Uterus (tissue), 2 donors: ENCODE data around the gene IFNB1.

ENCODE experiments used
- CTCF ChIP-seq, 4 experiments: fragments of 200-600 bp in 2 of 4; fragments of 450-650 bp in 2 of 4; sonication (generic) in 2 of 4; IDR thresholded peaks; one replicate each; pipeline ENCODE4 v1.5.1; 2016 to 2019; ENCODE audit warnings: antibody characterized with exemption in 4 of 4, mild to moderate bottlenecking in 2 of 4, moderate library complexity in 1 of 4
- POLR2A ChIP-seq, 2 donors: fragments of 450-650 bp; IDR thresholded peaks; one replicate each; pipeline ENCODE4 v1.6.1; 2016; ENCODE audit warnings: antibody characterized with exemption in 2 of 2, mild to moderate bottlenecking in 1 of 2, moderate library complexity in 1 of 2

GRCh38 chr9:21097817-21098216 is 20.1 kb upstream of the IFNB1 start:
- no peak for TF ChIP-seq CTCF (IDR thresholded peaks at IDR 0.05)
- TF ChIP-seq POLR2A (IDR thresholded peaks at IDR 0.05): no peak
